NCI-H446 treated with DMSO at 0.1 percent for 48 hours (cell line): ENCODE results near the gene NBPF1.
"Not testable (repeated sequence)": the region's sequence is repeated elsewhere in the genome, so short reads cannot be mapped to it uniquely, and the experiment has no call there.

ENCODE experiments used
- DNase-seq: peaks from one replicate; lab custom pipeline; 2025; lab: John Stamatoyannopoulos, UW

Gene NBPF1

GRCh38 chr1:16621681-16622315, 8.4 kb upstream of the NBPF1 start:
- DNase-seq, result not testable (repeated sequence)

- no peak for DNase-seq
These were observed 7.9 kb upstream of the NBPF1 start for GRCh38 chr1:16621300-16621658.

- DNase-seq, result not testable (repeated sequence)
These were observed 6.6 kb upstream of the NBPF1 start for GRCh38 chr1:16619803-16620501.

- DNase-seq, result no peak
These were observed 5.4 kb upstream of the NBPF1 start for GRCh38 chr1:16618719-16619118.

GRCh38 chr1:16617778-16618580, 4.6 kb upstream of the NBPF1 start:
- DNase-seq, result no peak

GRCh38 chr1:16617114-16617631, 3.8 kb upstream of the NBPF1 start:
- DNase-seq, result no peak

- DNase-seq, result no peak
These were observed 2.2 kb upstream of the NBPF1 start for GRCh38 chr1:16615253-16616252.

- no peak for DNase-seq
These were observed 1.2 kb upstream of the NBPF1 start for GRCh38 chr1:16614361-16615252.

- peak; percentile 42 for DNase-seq
These were observed 812 bp downstream of the NBPF1 start for GRCh38 chr1:16612332-16613172.

GRCh38 chr1:16611981-16612331, 1.4 kb downstream of the NBPF1 start:
- DNase-seq, result not testable (repeated sequence)

GRCh38 chr1:16611164-16611563, 2.2 kb downstream of the NBPF1 start:
- not testable (repeated sequence) for DNase-seq

GRCh38 chr1:16610553-16610952, 2.8 kb downstream of the NBPF1 start:
- not testable (repeated sequence) for DNase-seq

- not testable (repeated sequence) for DNase-seq
These were observed 3.6 kb downstream of the NBPF1 start for GRCh38 chr1:16609761-16610160.

- DNase-seq, result no peak
These were observed 4.4 kb downstream of the NBPF1 start for GRCh38 chr1:16608838-16609560.

- not testable (repeated sequence) for DNase-seq
These were observed 5.2 kb downstream of the NBPF1 start for GRCh38 chr1:16607853-16608815.

- DNase-seq, result no peak
These were observed 5.9 kb downstream of the NBPF1 start for GRCh38 chr1:16607433-16607851.

GRCh38 chr1:16606666-16607432, 6.5 kb downstream of the NBPF1 start:
- DNase-seq, result not testable (repeated sequence)
